T-helper 2 cell treated with Interferon-gamma antibody and Interleukin-4, amounts not matched to agents 5 μg/mL and 100 μg/mL, for 36 hours (primary cell): ENCODE results near the gene RALGAPA1.
"Not testable (repeated sequence)": the region's sequence is repeated elsewhere in the genome, so short reads cannot be mapped to it uniquely, and the experiment has no call there.

Experiments
- DNase-seq: peaks from one replicate; pipeline ENCODE4 v3.0.0; 2021; ENCODE audit warnings: low spot score
- H3K27ac Mint-ChIP-seq: one replicate; pipeline ENCODE4 v1.8.0; 2021; ENCODE audit warnings: mild to moderate bottlenecking, mixed read lengths
- H3K27me3 Mint-ChIP-seq: one replicate; pipeline ENCODE4 v1.8.0; 2021; ENCODE audit warnings: low read depth, mixed read lengths
- H3K36me3 Mint-ChIP-seq: one replicate; pipeline ENCODE4 v1.8.0; 2021; ENCODE audit warnings: low read depth, mixed read lengths
- H3K4me1 Mint-ChIP-seq: one replicate; pipeline ENCODE4 v1.8.0; 2021; ENCODE audit warnings: low read depth, mixed read lengths
- H3K4me3 Mint-ChIP-seq: one replicate; pipeline ENCODE4 v1.8.0; 2022; ENCODE audit warnings: mild to moderate bottlenecking, moderate library complexity, mixed read lengths
- H3K9me3 Mint-ChIP-seq: one replicate; pipeline ENCODE4 v1.8.0; 2021; ENCODE audit warnings: mixed read lengths

Gene RALGAPA1

DNA sequence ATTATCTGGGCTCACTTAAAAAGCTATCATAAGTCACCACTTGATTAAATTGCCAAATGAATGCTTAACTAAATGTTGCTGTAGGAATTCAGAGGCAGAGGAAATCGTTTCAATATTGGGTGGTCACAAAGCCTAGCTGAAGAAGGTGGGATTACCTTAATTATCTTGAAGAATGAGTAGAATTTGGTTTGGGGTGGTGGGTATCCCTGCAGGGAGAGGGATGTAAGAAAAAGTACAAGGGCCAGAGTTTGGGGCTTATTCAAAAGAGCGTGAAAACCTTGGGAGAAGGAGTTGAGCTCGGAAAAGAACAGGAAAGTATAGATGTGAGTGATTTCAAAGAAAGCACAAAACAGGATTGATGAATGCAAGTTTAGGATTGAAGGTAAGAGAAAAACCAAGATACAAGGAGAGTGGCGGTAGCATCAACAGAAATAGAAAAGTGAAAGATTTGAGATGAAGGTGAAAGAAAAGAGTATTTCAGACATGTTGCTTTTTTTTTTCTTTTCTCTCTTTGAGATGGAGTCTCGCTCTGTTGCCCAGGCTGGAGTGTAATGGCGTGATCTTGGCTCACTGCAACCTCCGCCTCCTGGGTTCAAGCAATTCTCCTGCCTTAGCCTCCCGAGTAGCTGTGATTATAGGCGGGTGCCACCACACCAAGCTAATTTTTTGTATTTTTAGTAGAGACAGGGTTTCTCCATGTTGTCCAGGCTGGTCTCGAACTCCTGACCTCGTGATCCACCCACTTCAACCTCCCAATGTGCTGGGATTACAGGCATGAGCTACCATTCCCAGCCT is 18.8 kb upstream of the RALGAPA1 start:
- H3K9me3 Mint-ChIP-seq: no peaks in the 10 kb centered on the region
- no peaks in the 10 kb centered on the region for H3K27me3 Mint-ChIP-seq
- DNase-seq: no peak
- H3K4me1 Mint-ChIP-seq: peaks cover 22% of the 10 kb centered on the region
- peaks cover 6% of the 10 kb centered on the region for H3K36me3 Mint-ChIP-seq
- no peak overlapping the region for H3K27ac Mint-ChIP-seq
- H3K4me3 Mint-ChIP-seq: peak overlapping the region; percentile 94

DNA sequence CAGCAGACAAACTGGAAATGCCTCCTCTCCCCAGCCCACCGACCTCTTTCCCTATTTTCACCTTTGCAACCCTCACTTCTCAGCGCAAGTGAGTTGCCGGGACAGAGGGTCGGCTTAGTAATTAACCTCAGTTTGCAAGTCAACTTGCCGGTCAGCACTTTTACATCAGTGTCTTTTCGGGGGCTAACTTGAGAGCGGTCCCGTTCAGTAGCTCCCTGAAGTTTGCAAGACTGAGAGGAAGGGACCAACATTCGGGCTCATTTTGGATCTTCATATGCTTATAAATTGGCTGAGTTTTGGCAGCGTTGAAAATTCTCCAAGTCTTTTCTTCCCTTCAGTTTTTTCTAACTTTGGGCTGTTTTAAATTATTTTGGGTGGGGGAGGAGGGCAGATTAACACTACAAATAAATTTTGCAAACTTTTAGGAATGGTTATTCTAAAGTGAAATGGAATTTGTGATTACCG is 17.9 kb upstream of the RALGAPA1 start:
- no peaks in the 10 kb centered on the region for H3K27me3 Mint-ChIP-seq
- peaks cover 22% of the 10 kb centered on the region for H3K4me1 Mint-ChIP-seq
- no peaks in the 10 kb centered on the region for H3K9me3 Mint-ChIP-seq
- H3K4me3 Mint-ChIP-seq: peak overlapping the region; percentile 94
- H3K27ac Mint-ChIP-seq: peak overlapping the region; percentile 71
- H3K36me3 Mint-ChIP-seq: peaks cover 6% of the 10 kb centered on the region
- DNase-seq: no peak

DNA sequence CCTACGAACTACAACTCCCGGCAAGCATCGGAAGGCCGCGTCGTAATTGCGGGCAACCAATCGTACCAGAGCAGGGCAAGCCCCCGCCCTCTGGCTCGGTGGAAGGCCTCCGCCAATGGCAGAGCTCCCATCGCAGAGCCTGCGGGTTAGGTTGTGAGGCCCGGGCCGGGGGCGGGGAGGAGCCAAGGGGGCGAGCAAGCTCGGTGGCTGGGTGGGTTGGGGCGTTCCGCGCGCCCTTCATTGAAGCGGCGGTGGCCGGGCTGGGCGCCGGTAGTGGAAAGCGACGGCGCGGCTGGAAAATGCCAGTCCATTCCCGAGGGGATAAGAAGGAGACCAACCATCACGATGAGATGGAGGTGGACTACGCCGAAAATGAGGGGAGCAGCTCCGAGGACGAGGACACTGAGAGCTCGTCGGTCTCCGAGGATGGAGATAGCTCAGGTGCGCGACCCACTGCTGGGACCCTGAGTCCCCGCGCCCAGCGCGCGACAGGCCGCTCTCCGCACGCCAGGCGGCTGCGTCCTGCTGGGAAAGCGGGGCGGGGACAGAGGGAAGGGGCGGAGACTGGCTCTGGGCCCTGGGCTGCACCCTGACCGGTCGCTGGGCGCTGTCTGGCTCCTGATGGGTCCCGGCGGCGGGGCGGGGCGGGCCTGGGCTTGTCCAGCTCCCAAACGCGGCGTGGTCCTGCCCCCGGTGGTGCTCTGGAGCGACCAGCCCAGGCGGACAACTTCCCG is 17.3 kb upstream of the RALGAPA1 start, which contains the start of gene BRMS1L:
TSS of gene BRMS1L (plus strand) at position 121 of the 734 bp plus-strand sequence. CDS start at position 300, 179 bp downstream.
- H3K27ac Mint-ChIP-seq: peak within 1 kb of the TSS; percentile 92
- peaks cover 22% of the 10 kb centered on the region for H3K4me1 Mint-ChIP-seq
- H3K27me3 Mint-ChIP-seq: no peaks in the 10 kb centered on the region
- H3K36me3 Mint-ChIP-seq: peaks cover 4% of the 10 kb centered on the region
- no peaks in the 10 kb centered on the region for H3K9me3 Mint-ChIP-seq
- peak; percentile 98 for DNase-seq
- H3K4me3 Mint-ChIP-seq: peak within 1 kb of the TSS; percentile 94

DNA sequence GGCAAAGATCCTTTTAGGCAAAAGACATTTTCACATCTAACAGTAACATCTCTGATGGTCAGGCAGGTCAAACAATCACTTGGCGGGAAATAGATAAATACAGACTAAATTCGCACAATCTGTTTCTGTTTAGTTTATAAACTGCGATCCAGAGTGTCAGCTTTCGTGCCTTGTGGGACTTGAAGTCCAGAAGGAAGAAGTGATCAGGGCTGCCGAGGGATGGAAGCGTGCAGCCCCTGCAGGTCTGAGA is 16.8 kb upstream of the RALGAPA1 start:
- DNase-seq: no peak
- H3K4me3 Mint-ChIP-seq: peak overlapping the region; percentile 94
- peaks cover 3% of the 10 kb centered on the region for H3K27me3 Mint-ChIP-seq
- H3K27ac Mint-ChIP-seq: peak overlapping the region; percentile 92
- no peaks in the 10 kb centered on the region for H3K9me3 Mint-ChIP-seq
- H3K36me3 Mint-ChIP-seq: peaks cover 4% of the 10 kb centered on the region
- peaks cover 22% of the 10 kb centered on the region for H3K4me1 Mint-ChIP-seq

DNA sequence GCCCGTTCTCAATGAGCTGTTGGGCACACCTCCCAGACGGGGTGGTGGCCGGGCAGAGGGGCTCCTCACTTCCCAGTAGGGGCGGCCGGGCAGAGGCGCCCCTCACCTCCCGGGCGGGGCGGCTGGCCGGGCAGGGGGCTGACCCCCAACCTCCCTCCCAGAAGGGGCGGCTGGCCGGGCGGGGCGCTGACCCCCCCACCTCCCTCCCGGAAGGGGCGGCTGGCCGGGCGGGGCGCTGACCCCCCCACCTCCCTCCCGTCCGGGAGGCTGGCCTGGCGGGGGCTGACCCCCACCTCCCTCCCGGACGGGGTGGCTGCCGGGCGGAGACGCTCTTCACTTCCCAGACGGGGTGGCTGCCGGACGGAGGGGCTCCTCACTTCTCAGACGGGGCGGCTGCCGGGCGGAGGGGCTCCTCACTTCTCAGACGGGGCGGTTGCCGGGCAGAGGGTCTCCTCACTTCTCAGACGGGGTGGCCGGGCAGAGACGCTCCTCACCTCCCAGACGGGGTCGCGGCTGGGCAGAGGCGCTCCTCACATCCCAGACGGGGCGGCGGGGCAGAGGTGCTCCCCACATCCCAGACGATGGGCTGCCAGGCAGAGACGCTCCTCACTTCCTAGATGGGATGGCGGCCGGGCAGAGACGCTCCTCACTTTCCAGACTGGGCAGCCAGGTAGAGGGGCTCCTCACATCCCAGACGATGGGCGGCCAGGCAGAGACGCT is 15.5 kb upstream of the RALGAPA1 start:
- not testable (repeated sequence) for H3K9me3 Mint-ChIP-seq, DNase-seq, H3K36me3 Mint-ChIP-seq, H3K27me3 Mint-ChIP-seq, H3K27ac Mint-ChIP-seq
- peaks cover 22% of the 10 kb centered on the region for H3K4me1 Mint-ChIP-seq
- H3K4me3 Mint-ChIP-seq: peak overlapping the region; percentile 94

DNA sequence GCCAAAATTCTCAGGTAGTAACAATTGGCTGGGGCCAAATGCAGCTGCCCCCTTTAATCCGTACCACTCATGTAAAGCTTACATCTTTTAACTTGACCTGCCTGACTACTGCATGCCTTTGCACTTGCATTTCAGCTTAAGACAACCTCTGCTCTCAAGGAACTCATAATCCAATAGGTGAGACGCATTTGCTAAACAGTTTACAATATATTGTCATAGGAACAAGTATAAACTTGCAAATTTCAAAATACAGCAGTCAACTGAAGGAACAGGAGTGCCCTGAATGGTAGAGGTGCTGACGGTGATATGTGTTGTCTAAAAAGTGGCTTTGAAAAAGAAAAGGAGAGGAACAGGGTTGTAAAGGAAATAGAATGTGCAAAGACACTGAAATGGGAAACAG is 13.4 kb upstream of the RALGAPA1 start:
- Mint-ChIP-seq H3K27ac (no peak overlapping the region), H3K4me3 (no peak overlapping the region), H3K4me1 (peaks cover 14% of the 10 kb centered on the region), H3K27me3 (peaks cover 4% of the 10 kb centered on the region), H3K9me3 (no peaks in the 10 kb centered on the region), H3K36me3 (no peaks in the 10 kb centered on the region)
- DNase-seq: no peak

DNA sequence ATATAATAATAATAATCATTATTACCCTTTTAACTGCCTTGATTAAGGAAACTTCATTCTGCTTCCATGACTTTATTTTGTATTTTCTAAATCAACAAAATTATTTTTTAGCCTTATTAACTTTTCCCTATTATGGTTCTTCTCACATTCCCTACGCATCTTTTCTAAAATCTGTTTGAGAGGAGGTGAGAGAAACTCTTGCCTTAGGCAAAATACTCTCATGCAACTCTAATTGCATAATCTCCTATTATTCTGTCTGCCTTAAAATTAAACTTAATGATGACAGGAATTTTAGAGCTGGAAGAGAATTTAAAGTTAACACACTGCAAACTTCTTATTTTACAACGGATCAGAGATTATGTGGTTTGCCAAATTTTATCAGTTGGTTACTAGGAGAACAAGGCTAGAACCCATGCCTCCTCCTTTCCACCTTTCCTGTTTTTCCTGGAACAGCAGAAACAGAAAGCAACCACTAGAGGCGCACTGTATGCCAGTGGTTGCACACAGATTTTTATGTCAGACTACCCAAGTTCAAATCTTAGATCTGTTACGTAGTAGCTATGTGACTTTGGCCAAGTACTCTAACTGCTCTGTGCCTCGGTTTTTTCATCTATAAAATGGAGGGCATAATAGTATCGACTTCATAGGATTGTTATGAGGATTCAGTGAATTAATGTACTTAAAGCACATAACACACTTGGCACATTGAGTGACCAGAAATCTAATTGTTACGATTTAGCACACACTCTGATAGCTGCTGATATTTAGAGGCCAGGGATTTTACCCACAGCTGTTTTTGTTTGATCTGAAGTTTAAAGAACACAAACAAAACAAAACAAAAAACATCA is 12.7 kb upstream of the RALGAPA1 start:
- no peak for DNase-seq
- Mint-ChIP-seq H3K4me1 (peaks cover 7% of the 10 kb centered on the region), H3K27ac (no peak overlapping the region), H3K36me3 (no peaks in the 10 kb centered on the region), H3K27me3 (peaks cover 4% of the 10 kb centered on the region), H3K4me3 (no peak overlapping the region), H3K9me3 (no peaks in the 10 kb centered on the region)

DNA sequence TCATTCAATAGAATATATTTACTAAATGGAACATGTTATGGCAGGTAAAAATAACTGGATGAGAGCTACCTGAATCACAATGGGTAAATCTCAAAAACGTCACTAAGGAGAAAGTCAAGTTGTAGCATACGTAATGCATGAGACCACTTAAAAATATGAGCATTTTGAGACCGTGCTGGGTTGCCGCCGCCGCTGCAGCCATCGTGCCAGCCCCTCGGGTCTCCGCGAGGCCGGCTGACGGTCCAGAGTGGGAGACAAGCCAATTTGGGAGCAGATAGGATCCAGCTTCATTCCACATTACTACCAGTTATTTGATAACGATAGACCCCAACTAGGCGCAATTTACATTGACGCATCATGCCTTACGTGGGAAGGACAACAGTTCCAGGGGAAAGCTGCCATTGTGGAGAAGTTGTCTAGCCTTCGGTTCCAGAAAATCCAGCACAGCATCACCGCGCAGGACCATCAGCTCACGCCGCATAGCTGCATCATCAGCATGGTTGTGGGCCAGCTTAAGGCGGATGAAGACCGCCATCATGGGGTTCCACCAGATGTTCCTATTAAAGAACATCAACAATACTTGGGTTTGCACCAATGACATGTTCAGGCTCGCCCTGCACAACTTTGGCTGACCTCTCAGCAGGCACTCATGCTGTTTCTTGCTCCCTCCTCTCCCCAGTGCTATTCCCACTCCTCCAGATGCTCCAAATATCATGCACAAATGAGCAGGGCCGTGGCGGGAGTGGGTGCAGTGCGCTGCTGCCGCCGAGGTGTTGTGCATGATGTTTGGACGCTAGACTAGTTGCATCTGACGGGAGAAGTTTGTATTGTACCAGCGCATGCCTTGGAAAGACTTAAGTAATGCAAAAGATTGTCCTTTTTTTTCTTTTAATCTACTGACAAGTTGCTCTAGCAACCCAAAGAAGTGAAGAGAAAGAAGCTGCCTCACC is 10.8 kb upstream of the RALGAPA1 start:
- no peaks in the 10 kb centered on the region for H3K4me1 Mint-ChIP-seq
- no peaks in the 10 kb centered on the region for H3K9me3 Mint-ChIP-seq
- no peaks in the 10 kb centered on the region for H3K36me3 Mint-ChIP-seq
- no peak for DNase-seq
- peaks cover 15% of the 10 kb centered on the region for H3K27me3 Mint-ChIP-seq
- H3K27ac Mint-ChIP-seq: no peak overlapping the region
- no peak overlapping the region for H3K4me3 Mint-ChIP-seq

DNA sequence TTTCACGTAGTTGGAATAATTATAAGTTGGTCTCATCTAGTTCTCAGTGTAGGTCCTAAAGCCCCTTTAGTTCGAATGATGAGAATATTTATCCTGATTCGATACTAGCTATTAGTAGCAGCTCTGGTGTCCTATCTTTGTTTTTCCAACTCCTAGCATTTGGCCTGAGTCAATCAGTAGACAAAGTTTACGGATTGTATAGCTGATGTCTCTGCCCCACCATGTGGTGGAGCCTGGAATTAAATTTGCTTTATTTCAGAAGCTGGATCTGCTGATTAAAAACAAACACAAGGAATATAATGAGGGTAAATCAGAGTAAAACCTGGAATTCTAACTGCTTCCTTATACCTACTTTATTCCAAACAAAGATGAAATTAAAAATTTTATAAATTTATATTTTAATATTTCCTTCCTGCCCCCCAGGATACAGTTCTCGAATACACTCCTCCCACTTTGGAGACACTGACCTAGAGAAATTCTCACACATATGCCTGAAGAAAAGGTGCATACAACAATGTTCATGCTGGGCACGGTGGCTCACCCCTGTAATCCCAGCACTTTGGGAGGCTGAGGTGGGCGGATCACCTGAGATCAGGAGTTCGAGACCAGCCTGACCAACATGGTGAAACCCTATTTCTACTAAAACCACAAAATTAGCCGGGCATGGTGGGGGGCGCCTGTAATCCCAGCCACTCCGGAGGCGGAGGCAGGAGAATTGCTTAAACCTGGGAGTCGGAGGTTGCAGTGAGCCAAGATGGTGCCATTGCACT is 9.4 kb upstream of the RALGAPA1 start:
- no peak for DNase-seq
- H3K4me1 Mint-ChIP-seq: no peaks in the 10 kb centered on the region
- no peak overlapping the region for H3K27ac Mint-ChIP-seq
- H3K9me3 Mint-ChIP-seq: no peaks in the 10 kb centered on the region
- no peak overlapping the region for H3K4me3 Mint-ChIP-seq
- H3K36me3 Mint-ChIP-seq: no peaks in the 10 kb centered on the region
- peaks cover 15% of the 10 kb centered on the region for H3K27me3 Mint-ChIP-seq

DNA sequence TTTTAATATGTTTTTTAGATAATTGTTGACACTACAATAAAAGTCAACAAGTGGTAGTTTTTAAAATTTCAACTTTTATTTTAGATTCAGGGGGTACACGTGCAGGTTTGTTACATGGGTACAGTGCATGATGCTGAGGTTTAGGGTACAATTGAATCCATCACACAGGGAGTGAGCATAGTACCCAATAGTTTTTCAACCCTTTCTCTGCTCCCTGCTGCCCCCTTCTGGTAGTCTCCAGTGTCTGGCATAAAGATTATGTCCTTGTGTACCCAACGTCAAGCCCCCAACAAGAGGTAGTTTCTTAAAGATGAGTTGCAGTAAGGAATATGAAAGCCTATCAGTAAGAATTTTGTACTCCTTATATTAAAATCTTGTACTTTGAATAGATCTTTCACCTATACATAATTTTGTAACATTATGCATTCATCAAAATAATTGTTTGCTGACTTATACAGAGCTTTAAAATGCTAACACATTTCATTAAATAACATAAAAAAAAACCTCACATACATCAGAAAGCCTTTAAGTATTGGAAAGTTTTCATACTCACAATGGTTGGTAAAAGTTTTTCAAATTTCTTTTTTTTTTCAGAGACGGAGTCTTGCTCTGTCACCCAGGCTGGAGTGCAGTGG is 5.4 kb upstream of the RALGAPA1 start:
- H3K27ac Mint-ChIP-seq: no peak overlapping the region
- peak; percentile 65 for DNase-seq

DNA sequence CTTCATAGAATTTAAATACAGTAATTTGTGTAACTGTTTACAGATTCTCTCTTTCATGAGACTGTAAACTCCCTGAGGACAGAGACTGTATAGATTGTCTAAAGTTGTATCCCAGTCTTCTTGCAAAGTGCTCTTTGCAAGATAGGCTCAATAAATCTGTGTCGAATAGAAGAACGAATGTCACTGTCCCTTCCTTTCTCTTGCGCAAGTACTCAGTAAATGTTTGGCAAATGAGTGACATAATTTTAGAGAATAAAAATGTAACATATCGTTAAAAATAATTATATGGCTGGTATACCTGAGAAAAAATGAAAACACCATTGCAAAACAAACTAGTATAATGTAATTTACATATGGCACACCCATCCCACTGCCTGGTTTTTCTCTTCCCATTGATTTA is 1.9 kb upstream of the RALGAPA1 start:
- peaks cover 3% of the 10 kb centered on the region for H3K9me3 Mint-ChIP-seq
- no peak for DNase-seq
- H3K36me3 Mint-ChIP-seq: no peaks in the 10 kb centered on the region
- H3K27ac Mint-ChIP-seq: no peak overlapping the region
- peaks cover 6% of the 10 kb centered on the region for H3K27me3 Mint-ChIP-seq
- no peak overlapping the region for H3K4me3 Mint-ChIP-seq
- H3K4me1 Mint-ChIP-seq: peaks cover 17% of the 10 kb centered on the region

More for the DNA sequence above, 5.4 kb upstream of the RALGAPA1 start:
- Mint-ChIP-seq H3K9me3 (no peaks in the 10 kb centered on the region), H3K36me3 (no peaks in the 10 kb centered on the region), H3K4me1 (no peaks in the 10 kb centered on the region), H3K4me3 (no peak overlapping the region), H3K27me3 (peaks cover 12% of the 10 kb centered on the region)

DNA sequence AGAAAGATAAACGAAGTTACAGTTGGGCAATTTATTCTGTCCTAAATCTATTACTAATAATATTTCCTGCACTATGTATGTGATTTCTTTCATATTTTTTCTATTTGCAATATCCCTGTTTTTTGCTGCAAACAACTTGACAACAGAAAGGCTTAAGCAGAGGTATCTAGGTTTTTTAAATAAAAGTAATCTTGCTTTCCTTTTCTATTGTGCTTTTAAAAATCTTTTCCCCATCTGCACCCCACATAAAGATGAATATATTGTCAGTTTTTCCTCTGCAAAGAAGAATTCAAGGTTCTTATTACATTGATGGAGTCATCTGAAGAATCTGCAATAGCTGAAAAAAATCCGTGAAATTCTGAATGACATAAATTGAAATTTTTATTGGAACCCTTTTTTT is 502 bp upstream of the RALGAPA1 start:
- H3K27ac Mint-ChIP-seq: peak overlapping the region; percentile 81
- H3K4me1 Mint-ChIP-seq: peaks cover 17% of the 10 kb centered on the region
- peaks cover 2% of the 10 kb centered on the region for H3K27me3 Mint-ChIP-seq
- DNase-seq: no peak
- peaks cover 2% of the 10 kb centered on the region for H3K36me3 Mint-ChIP-seq
- peak overlapping the region; percentile 67 for H3K4me3 Mint-ChIP-seq
- H3K9me3 Mint-ChIP-seq: peaks cover 3% of the 10 kb centered on the region
